DMS79 (cell line): ENCODE results near the gene TMEM114.

ENCODE experiments used
- DNase-seq: peaks from one replicate; lab custom pipeline; 2025; lab: John Stamatoyannopoulos, UW

The TMEM114 gene

DNA sequence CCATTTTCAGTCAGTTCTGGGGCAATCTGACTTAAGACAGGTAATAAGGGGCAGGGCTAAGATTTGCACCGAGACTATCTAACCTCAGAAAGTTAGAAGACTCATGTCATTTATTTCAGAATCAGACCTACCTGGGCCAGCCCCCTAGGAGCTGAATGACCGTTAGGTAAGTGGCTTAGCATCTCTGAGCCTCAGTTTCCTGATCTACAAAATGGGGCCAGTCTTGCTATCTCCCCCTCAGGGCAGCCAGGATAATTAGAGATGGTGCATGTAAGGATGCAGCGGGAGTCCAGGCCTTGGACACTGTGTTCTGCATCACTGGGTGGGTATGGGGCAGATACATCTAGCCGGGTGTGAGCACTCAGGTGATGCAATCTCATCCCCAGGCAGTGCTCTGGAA lies 20.8 kb upstream of the TMEM114 start:
- no peak for DNase-seq

DNA sequence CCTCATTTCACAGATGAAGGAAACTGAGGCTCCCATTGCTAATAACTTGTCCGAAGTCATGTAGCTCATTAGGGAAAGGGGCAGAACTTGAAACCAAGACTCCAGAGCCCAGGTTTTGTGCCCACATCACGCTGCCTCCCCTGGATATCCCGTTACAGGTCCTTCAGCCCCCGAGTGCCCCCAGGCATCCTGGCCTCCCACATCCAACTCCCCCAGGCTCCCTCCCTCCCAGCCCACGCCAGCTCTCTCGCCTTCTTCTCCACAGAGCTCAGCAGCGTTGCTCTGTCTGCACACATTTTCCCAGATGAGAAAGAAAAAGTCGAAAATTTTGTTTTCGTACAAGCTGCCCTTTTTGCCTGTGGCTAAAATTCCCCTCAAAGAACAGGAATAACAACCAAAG lies 16.9 kb upstream of the TMEM114 start:
- no peak for DNase-seq

DNA sequence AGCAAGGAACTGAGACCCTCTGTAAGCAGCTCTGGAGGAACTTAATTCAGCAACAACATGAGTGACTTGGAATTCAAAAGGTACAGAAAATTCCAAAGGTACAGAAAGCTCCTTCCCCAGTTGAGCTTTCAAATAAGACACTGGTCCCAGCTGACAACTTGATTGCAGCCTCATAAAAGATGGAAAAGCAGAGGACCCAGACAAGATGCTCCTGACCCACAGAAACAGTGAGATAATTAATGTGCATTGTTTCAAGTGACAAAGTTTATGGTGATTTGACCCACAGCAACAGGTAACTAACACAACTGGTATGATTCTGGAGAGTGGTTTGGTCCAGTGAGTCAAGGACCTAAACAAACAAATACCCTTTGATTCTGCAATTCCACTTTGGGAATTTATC lies 15.2 kb upstream of the TMEM114 start:
- no peak for DNase-seq

DNA sequence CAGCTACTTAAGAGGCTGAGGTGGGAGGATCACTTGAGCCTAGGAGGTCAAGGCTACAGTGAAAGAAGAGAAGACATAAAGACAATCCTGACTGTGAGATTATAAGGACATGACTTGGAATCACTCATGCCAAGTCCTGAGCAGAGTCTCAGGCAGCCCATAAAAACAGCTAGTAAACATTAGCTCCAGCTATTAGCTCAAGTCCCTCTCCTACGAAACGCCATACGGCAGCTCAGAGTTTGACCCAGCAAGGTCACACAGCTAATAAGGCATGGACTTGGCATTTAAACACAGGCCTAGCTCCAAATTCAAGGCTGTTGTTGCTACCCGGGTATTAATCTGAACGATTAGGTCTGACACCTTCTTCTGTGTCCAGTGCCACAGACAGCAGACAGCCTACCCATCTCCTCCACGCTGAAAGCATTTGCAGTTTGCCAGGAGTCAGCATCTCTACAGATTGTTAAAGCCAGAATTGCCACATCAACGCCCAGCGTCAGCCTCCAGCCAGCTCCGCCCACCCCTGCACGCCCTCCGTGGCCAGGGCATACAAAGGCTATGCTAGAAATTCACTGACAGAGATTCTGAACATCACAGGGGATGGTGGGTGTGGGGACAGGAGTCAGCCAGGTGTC lies 9.9 kb upstream of the TMEM114 start:
- DNase-seq = no peak

DNA sequence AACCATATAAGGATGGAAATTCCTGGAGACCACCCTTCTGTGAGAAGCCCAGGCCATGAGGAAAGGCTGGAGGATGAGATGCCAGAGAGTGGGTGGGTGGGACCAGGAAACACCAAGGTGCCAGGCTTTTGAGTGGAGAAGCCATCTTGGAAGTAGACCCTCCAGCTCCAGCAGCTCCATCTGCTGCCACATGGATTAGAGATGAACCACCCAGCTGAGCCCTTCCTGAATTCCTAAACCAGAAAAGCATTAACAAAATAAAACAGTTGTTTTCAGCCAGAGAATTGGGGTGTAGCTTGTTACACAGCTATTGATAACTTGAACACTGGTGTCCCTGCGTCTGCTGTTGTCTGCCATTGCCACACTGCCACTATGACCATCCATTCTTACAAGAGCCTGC lies 6.3 kb upstream of the TMEM114 start:
- DNase-seq = no peak

DNA sequence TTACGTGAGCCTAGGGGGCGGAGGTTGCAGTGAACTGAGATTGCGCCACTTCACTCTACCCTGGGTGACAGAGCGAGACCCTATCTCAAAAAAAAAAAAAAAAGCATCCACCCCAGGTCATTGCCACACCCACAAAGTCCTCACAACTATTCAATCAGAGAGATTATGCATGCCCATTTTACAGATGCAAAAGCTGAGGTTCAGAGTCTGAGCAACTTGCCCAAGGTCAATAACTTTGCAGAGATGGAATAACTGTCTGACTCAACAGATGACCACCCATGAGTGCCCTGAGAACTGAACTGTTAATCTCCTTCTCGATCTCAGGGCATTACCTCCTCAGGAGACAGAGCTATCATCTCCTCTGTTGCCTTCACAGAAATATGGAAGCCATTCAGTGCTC lies 5.5 kb upstream of the TMEM114 start:
- no peak for DNase-seq

DNA sequence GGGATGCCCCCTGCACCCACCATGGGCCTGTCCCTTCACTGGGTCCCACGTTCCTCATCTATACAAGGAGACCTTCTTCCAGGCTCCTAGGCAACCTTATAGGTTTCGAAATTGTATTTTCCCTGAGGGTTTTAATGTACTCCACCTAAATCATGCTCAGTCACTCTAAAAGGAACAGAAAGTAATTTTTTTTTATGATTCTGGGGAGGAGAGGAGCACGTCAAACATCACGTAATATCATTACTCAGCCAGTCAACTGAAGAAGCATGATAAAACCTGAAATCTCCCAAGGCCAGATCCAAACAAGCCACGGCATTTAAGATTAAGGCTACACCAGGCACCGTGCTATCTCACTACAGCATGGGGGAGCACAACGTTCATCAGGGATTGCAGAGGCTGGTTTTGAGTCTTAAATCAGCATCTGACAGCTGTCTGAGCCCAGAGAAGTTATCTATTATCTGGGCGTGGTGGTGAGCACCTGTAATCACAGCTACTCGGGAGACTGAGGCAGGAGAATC lies 3.9 kb upstream of the TMEM114 start:
- no peak for DNase-seq

DNA sequence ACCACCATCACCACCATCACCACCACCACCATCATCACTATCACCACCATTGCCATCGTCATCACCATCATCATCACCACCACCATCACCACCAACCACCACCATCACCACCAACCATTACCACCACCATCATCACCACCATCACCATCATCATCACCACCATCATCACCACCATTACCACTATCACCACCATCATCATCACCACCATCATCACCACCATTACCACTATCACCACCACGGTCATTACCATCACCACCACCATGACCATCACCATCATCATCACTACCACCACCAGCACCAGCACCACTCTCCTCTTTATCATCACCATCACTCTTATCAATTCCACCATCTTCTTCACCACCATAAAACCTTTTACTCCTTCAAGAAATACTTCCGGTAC lies 1.1 kb upstream of the TMEM114 start:
- no peak for DNase-seq

DNA sequence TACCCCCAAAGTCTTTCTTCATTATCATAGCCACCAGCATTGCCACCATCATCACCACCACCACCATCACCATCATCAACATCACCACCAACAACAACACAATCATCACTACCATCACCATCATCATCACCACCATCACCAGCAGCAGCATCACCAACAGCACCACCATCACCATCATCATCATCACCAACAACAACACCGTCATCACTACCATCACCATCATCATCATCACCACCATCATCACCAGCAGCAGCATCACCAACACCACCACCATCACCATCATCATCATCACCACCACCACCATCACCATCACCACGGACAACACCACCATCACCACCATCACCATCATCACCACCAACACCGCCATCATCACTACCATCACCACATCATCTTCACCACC lies 500 bp upstream of the TMEM114 start:
- DNase-seq = no peak

DNA sequence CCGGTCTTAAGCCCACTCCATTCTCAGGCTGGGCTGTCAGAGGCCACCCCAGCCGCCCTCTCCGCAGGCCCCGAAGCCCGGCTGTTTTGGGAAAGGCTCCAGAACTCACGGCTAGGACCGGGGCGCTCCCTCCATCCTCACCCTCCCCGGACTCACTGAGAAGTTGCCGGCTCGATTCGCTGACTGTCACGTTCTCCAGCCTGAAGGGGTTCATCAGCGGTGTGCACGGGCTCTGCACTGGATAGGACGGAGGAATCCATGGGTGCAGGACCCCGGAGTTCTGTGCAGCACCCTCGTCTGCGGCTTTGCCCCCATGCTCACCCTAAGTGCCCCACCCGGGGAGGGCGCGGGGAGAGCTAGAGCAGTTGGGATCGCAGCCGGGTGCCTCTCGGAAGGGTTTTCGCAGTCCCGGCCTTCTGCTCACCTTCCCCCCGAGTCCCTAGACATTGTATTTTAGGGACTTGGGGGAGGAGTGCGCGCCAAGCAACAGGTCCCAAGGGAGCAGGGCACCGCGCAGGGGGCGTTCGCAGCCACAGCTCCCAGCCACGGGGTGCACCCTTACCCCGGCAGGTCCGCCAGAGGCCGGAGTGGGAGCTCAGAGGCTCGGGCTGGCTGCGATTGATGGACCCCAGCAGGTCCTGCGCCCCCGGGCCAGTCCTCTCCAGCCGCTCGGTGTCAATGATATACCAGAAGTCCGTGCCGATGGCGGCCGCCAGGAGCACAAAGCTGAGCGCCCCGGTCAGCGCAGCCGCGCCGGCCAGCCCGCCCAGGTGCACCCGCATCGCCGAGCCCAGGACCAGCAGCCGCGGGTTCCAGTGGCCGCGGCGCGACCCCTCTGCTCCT lies 1.0 kb downstream of the TMEM114 start:
- DNase-seq = no peak

DNA sequence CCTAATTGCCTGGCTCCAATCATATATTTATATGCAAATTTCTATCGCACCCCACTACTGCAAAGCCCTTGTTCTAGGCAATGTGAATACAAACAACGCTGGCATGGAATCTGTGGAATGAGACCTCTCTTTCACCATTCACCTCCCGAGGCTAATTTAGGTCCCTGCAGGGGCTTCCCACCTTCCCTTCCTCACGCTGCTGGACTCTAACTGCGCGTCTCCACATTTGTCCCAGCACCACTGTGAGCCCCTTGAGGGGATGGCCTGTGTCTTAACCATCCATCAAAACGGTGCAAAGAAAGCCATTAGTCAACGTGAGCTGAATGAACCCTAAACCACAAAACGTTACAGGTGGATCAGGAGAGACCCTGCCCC lies 1.6 kb downstream of the TMEM114 start:
- no peak for DNase-seq

DNA sequence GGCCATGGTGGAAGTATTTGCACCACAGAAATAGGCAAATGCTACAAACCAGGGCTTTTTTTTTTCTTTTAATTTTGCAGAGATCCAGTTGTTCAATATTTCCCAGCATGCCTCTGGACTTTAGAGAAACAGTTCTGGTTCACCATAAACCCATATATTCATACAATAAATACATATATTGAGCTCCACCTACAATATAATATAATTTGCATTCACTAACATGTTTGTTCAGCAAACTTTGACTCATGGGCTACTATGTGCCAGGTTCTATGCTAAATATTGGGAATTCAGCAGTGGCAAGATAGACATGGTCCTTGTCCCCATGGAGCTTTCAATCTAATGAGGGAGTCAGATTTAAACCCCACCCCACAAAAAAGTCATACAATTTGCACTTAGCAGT lies 3.2 kb downstream of the TMEM114 start:
- DNase-seq = no peak

DNA sequence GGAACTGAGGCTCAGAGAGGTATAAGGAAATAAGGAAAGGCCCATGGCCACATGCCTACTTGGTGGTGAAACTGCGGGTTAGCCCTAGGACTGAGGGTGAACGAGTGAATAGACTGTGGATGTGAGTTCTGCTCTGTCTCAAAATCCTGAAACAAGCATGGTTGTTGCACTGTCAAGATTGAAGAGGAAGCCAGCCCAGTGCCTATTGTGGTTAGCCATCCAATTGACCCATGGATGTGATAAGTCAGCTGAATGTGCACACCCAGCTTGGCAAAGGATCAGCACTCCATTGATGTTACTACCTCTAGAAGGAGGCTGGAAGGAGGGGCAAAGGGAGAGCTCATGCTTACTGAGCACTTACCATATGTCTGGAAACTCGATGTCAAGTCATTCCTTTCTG lies 4.5 kb downstream of the TMEM114 start:
- DNase-seq = no peak

DNA sequence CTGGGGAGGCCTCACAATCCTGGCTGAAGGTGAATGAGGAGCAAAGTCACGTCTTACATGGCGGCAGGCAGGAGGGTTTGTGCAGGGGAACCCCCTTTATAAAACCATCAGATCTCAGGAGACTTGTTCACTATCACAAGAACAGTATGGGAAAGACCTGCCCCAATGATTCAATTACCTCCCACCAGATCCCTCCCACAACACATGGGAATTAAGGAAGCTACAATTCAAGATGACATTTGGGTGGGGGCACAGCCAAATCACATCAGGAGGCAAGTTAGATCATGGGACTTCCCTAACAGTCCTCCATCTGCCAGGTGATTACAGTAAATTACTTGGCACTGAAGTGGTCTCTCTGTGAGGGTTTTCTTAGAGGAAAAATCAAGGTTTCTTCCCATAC lies 5.3 kb downstream of the TMEM114 start:
- DNase-seq = no peak

DNA sequence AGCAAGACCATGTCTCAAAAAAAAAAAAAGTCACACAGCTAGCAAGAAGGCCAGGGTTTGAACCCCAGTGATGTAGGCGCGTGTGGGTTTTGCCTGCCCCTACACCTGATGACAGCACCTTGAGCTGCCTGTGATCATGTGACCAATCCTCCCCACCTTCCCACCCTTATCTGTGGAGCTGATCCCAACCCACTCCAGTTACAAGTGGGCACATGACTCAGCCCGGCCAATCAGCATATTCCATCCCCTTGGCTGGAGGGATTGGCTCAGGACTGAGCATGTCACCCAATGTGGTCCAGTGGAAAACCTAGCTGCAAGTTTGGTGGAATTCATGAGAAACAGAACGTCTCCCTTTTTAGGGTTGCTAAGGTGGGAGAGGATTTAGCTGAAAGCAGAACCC lies 6.6 kb downstream of the TMEM114 start:
- DNase-seq = no peak

DNA sequence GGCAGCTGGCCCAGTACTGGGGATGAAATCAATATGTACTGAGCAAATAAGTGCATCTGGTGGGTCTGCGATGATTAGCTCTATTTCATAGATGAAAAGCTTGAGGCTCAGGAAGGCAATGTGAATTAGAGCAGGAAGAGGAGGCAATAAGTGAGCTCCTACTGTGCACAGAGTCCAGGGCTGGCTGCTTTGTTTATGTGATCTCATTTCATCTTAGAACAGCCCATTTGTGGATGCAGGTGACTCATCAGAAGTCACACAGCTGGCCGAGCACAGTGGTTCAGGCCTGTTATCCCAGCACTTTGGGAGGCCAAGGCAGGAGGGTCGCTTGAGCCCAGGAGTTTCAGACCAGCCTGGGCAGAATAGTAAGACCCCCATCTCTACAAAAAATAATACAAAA lies 7.1 kb downstream of the TMEM114 start:
- no peak for DNase-seq

DNA sequence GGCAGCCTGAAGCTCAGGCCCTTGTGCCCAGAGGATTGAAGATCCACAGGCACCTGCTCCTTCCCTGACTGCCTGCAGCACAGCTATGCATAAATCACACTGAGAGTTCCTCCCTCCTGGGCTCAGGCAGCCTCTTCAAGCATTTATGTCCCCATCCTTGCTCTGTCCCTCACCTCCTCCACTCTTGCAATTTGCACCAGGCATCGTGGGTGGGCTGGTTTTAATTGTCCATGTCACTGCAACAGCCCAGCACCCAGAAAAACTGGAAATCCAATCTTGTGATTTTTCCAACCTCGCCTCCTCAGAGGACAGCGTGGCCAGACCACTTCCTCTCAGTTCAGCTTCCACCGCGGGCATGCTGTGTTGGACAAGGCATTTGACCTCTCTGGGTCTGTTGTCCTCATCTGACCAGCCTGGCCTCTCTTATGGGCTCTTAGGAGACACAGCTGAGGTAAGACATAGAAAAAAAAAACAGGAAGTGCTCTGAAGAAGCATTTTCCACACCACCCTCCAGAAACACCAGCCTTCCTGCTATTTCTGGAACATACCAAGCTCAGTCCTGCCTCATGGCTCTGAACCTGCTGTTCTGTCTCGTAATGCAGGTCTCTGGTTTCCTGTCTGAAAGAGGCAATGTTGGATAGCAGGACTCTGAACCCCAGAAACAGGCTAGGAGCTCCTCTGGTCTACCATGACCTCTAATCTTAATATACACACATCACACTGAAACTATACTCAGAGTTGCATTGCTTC lies 8.3 kb downstream of the TMEM114 start:
- DNase-seq = no peak

DNA sequence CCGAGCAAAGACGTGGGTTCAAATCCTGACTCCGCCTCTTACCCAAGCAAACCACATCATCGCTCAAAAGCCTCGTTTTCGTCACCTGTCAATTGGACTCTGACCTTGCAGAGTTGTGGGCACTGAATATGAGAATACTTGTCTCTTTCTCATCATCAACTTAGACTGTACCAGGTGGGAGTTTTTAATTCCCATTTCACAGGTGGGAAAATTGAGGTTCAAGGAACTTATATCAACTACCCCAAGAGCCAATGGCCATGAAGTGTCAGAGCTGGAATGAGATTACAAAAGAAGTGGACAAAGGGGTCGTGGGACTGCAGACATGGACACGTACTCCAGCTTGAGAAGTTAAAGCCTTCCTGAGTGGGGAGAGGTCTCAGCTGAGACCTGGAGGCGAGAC lies 10.8 kb downstream of the TMEM114 start:
- DNase-seq = no peak

DNA sequence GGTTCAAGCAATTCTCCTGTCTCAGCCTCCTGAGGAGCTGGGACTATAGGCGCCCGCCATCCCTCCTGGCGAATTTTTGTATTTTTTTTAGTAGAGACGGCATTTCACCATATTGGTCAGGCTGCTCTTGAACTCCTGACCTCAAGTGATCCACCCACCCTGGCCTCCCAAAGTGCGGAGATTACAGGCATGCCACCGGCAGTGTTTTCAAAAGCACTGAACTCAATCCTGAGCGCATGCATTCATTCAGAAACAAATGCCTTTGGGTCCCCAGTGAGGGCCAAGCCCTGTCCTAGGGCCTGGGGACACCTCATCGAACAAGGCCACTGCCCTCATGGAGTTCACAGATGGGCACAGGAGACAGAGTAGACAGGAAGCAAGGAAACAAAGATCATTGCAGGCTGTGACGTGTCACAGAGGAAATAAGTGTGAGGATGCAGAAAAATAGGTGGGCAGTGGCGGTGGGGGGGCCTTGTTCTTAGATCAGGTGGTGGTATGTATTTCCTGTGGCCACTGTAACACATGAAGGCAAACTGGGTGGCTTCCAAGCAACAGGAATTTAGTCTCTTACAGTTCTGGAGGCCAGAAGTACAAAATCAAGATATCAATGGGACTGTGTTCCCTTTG lies 12.5 kb downstream of the TMEM114 start:
- DNase-seq = no peak

DNA sequence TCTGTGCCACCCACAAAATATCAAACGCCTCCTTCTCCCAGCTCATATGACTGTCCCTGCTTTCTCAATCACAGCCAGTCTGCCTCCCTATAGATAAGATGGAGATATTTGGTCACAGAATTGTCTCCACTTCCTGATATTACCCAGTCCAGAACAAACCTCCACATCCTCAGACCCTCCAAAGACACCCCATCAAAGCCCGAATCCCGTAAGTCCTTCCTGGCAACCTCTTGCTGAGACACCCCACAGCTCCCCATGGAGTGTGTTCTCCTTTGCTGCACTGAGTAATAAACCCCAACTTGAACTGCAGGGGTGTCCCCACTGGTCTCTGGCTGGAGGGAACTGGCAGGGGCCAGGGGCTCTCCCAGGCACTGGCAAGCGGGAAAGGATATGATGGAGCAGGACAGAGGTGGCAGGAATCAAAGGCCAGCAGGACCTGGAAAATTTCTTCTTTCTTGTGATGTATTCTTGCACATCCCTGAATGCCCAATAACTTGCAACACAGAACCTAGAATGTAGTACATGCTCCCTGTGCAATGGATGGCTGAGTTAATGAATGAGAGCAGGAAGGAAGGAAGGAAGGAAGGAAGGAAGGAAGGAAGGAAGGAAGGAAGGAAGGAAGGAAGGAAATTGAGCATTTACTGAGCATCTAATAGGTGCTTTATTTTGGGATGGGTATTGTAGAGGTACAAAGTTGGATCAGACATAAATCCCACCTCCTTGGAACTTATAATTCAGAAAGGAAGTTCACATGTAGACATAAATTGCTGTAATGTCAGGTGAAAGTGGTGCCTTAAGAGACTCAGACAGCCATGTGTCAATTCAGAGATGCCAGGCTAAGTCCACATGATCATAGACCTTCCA lies 13.9 kb downstream of the TMEM114 start:
- DNase-seq = no peak

DNA sequence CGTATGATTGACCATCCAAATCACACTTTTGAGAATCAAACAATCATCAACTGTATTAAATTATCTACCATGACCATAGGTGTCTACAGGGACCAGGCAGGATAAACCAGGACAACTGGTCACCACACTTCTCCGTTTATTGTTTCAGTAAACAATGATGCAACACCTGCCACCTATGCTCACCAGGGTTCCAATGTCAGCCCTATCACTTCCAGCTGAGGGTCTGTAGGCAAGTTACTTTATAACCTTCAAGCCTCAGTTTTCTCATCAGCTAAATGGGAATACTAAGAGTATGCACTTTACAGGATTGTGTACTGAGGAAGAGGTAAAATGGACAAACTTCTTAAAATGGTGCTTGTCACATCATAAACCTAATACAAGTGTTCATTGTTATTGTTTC lies 14.9 kb downstream of the TMEM114 start:
- no peak for DNase-seq
